ENCODE results near the gene RARRES1. TPM values are rescaled to one million over a fixed set of nuclear protein-coding genes. Genes with fewer than 3 reads are reported as not detected.

RARRES1 gene
- total RNA-seq, 1 experiment from 2014 or later: 0.20 TPM

- no peak overlapping the region for H2AFZ ChIP-seq (ENCODE audit: low read depth, low read length, poor library complexity, severe bottlenecking)
- ChIA-PET RAD21 (ENCODE audit: low non-redundant PET in 1 of 2, low total read pairs in 2 of 2, uncharacterized antibody in 2 of 2, unreplicated experiment in 2 of 2) (no interaction called here), CTCF (no interaction called here), POLR2A (no interaction called here)
- ATAC-seq: no peak
- intact Hi-C loops (cut with micrococcal nuclease): no loop called here
- no peaks in the 10 kb centered on the region; a peak in 1 of 4 replicates for H3K36me3 ChIP-seq (ENCODE audit: control insufficient read depth in 1 of 2, insufficient read depth in 2 of 2, low read length in 2 of 2)
- no peaks in the 10 kb centered on the region for H4K20me1 ChIP-seq (ENCODE audit: insufficient read depth)
- H3K4me3 ChIP-seq (replicated peaks in 1 of 2; ENCODE audit: low read depth in 1 of 2, low read length in 2 of 2): no peak overlapping the region
- no peaks in the 10 kb centered on the region for H3K27me3 ChIP-seq (ENCODE audit: insufficient read depth, low read length)
- TF ChIP-seq EZH2 (IDR thresholded peaks at IDR 0.05): no peak
- no peak for TF ChIP-seq EGR1 (IDR thresholded peaks at IDR 0.05; ENCODE audit: low read depth)
- TF ChIP-seq REST (IDR thresholded peaks at IDR 0.05; ENCODE audit: low read depth): no peak
- no peak for TF ChIP-seq SP1 (IDR thresholded peaks at IDR 0.05; ENCODE audit: low read depth)
- no peak for TF ChIP-seq FOSL1 (IDR thresholded peaks at IDR 0.05; ENCODE audit: low read depth)
- TF ChIP-seq CEBPB (IDR thresholded peaks at IDR 0.05; ENCODE audit: low read depth): no peak
- TF ChIP-seq SRF (IDR thresholded peaks at IDR 0.05; ENCODE audit: low read depth): no peak
- TF ChIP-seq SIN3A (IDR thresholded peaks at IDR 0.05; ENCODE audit: low read depth): no peak
- TF ChIP-seq YY1 (IDR thresholded peaks at IDR 0.05; ENCODE audit: extremely low read depth, insufficient replicate concordance, low read depth, low read length): no peak
- TF ChIP-seq, protein P1, sequence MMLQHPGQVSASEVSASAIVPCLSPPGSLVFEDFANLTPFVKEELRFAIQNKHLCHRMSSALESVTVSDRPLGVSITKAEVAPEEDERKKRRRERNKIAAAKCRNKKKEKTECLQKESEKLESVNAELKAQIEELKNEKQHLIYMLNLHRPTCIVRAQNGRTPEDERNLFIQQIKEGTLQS (IDR thresholded peaks at IDR 0.05): no peak
- no peak for TF ChIP-seq POLR2AphosphoS5 (IDR thresholded peaks at IDR 0.05; ENCODE audit: low read depth, low read length)
- TF ChIP-seq JUND (IDR thresholded peaks at IDR 0.05): no peak
- TF ChIP-seq ZNF274 (IDR thresholded peaks at IDR 0.05; ENCODE audit: low read depth, low read length): no peak
- TF ChIP-seq, protein P2, sequence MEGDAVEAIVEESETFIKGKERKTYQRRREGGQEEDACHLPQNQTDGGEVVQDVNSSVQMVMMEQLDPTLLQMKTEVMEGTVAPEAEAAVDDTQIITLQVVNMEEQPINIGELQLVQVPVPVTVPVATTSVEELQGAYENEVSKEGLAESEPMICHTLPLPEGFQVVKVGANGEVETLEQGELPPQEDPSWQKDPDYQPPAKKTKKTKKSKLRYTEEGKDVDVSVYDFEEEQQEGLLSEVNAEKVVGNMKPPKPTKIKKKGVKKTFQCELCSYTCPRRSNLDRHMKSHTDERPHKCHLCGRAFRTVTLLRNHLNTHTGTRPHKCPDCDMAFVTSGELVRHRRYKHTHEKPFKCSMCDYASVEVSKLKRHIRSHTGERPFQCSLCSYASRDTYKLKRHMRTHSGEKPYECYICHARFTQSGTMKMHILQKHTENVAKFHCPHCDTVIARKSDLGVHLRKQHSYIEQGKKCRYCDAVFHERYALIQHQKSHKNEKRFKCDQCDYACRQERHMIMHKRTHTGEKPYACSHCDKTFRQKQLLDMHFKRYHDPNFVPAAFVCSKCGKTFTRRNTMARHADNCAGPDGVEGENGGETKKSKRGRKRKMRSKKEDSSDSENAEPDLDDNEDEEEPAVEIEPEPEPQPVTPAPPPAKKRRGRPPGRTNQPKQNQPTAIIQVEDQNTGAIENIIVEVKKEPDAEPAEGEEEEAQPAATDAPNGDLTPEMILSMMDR (IDR thresholded peaks at IDR 0.05 in 2 of 3, conservative IDR thresholded peaks at IDR 0.05 in 1 of 3; ENCODE audit: borderline replicate concordance in 1 of 3, insufficient read depth in 1 of 3, low read depth in 2 of 3, low read length in 2 of 3): no peak
- TF ChIP-seq RAD21 (IDR thresholded peaks at IDR 0.05; ENCODE audit: low read depth): no peak
- TF ChIP-seq ELF1 (IDR thresholded peaks at IDR 0.05; ENCODE audit: borderline replicate concordance, low read depth): no peak
- no peak for TF ChIP-seq MAX (IDR thresholded peaks at IDR 0.05)
- TF ChIP-seq ZFX (IDR thresholded peaks at IDR 0.05): no peak
- H3K9ac ChIP-seq (ENCODE audit: low read length): no peak overlapping the region
- no peaks in the 10 kb centered on the region for H3K79me2 ChIP-seq (ENCODE audit: insufficient read depth, low read length)
- H3K9me2 ChIP-seq (ENCODE audit: insufficient read depth): no peaks in the 10 kb centered on the region
- H3K9me3 ChIP-seq (ENCODE audit: control insufficient read depth in 1 of 2, insufficient read depth in 1 of 2, low read depth in 1 of 2, low read length in 2 of 2): no peaks in the 10 kb centered on the region
- H3K4me1 ChIP-seq (ENCODE audit: control insufficient read depth in 1 of 2, insufficient read depth in 2 of 2, low read length in 2 of 2): no peaks in the 10 kb centered on the region
- DNase-seq (ENCODE audit: low read depth, low spot score): no peak
- BruUV-seq (replicated peaks): no TSS peak
- H3K27ac ChIP-seq (ENCODE audit: low read depth, low read length): no peak overlapping the region
- no peak overlapping the region for H3K4me2 ChIP-seq (ENCODE audit: low read length)
Measured at GRCh38 chr3:158748237-158748828, 16.1 kb upstream of the RARRES1 start.

Measured in HCT116 (cell line).